SKM-1 treated with dmso at 0.1 percent for 144 hours (cell line): Measurements from ENCODE around the gene HCN3.
"Not testable (repeated sequence)": the region's sequence is repeated elsewhere in the genome, so short reads cannot be mapped to it uniquely, and the experiment has no call there.

ENCODE experiments used
- DNase-seq: peaks from one replicate; lab custom pipeline; 2025; ENCODE audit not compliant: unreplicated experiment; lab: John Stamatoyannopoulos, UW

HCN3 gene

DNA sequence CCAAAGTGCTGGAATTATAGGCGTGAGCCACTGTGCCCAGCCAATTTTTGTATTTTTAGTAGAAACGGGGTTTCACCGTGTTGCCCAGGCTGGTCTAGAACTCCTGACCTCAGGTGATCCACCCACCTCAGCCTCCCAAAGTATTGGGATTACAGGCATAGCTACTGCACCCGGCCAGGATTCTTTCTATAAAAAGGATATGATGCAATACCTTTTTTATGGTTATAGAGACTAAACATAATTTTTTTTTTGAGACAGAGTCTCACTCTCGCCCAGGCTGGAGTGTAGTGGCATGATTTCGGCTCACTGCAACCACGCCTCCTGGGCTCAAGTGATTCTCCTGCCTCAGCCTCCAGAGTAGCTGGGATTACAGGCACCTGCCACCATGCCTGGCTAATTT lies 51.6 kb downstream of the HCN3 start:
- DNase-seq, result not testable (repeated sequence)

DNA sequence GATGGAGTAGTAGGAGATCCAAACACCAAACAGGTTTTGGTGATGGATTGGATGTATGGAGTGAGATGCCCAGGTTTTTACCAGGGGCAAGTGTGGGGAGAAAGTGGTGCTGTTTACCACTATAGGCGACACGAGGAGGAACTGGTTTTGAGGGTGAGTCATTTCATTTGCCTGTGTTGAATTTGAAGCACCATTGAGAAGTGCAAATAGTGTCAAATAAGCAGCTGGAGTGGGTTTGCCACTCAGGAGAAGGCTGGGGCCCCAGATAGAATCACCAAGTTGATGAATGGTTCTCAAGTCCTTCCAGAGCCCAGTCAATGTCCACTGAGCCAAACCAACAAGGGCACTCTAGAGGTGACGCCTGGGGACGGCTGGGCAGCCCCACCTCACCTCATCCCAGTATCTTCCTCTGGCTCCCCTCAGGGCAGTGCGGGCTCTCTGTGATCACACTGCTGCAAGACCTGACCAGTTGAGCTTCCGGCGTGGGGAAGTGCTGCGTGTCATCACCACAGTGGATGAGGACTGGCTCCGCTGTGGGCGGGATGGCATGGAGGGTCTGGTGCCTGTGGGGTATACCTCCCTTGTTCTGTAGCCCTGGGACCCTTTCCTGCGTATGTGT lies 52.8 kb downstream of the HCN3 start:
- DNase-seq, result no peak

DNA sequence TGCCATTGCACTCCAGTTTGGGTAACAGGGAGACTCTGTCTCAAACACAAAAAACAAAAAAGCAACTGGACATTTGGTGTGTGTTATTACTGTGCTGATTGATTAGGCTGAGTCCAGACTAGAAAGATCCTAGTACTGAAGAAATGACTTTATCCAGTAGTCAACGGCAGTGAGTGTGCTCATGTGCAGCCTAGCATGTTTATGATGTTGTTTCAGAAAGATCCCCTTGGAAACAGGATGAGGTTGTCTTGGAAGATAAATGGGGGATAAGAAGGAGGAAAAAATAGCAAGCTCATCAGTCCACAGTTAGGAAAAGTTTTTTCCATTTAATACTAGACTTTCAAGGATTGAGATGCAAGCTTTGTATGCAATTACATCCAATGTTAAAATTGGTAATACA lies 57.7 kb downstream of the HCN3 start:
- DNase-seq, result no peak
